ENCODE results near the gene ELP2. TPM values are rescaled to one million over a fixed set of nuclear protein-coding genes. Genes with fewer than 3 reads are reported as not detected.
A peak's percentile ranks its signal among the peaks of the same experiment; 100 is the strongest.

The ELP2 gene
- total RNA-seq, 1 experiment from 2014 or later = 100 TPM

DNA sequence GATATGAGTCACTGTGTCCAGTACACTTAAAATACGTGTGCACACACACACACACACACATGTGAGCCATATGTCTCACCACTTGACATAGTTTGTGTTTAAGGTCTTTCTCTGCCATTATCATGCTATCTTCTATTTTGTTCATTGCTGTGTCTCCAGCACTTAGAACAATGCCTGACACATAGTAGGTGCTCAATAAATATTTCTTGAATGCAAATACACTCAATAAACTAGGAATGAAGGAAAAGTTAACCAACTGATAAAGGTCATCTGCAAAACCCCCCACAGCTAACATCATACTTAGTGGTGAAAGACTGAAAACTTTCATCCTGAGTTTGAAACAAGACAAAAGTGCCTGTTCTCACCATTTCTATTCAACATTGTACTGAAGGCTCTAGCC, 62.0 kb downstream of the ELP2 start:
- no peak overlapping the region for H3K4me3 Mint-ChIP-seq (ENCODE audit: unreplicated experiment)
- no peaks in the 10 kb centered on the region for H3K9me3 Mint-ChIP-seq (ENCODE audit: unreplicated experiment)
- H3K36me3 Mint-ChIP-seq (ENCODE audit: insufficient read depth, unreplicated experiment) = peaks cover 52% of the 10 kb centered on the region
- H3K27me3 Mint-ChIP-seq (ENCODE audit: insufficient read depth, unreplicated experiment) = no peaks in the 10 kb centered on the region
- peak overlapping the region; percentile 42 for H3K27ac Mint-ChIP-seq (ENCODE audit: low read depth, unreplicated experiment)
- H3K4me1 Mint-ChIP-seq (ENCODE audit: insufficient read depth, unreplicated experiment) = peaks cover 42% of the 10 kb centered on the region
- POLR2A ChIA-PET = interaction anchor here (5.6 kb wide), 1 partner anchor 63 kb away, joined by 92 read pairs; the partner anchor contains the start of genes ELP2 and SLC39A6
- TF ChIP-seq, protein P1, sequence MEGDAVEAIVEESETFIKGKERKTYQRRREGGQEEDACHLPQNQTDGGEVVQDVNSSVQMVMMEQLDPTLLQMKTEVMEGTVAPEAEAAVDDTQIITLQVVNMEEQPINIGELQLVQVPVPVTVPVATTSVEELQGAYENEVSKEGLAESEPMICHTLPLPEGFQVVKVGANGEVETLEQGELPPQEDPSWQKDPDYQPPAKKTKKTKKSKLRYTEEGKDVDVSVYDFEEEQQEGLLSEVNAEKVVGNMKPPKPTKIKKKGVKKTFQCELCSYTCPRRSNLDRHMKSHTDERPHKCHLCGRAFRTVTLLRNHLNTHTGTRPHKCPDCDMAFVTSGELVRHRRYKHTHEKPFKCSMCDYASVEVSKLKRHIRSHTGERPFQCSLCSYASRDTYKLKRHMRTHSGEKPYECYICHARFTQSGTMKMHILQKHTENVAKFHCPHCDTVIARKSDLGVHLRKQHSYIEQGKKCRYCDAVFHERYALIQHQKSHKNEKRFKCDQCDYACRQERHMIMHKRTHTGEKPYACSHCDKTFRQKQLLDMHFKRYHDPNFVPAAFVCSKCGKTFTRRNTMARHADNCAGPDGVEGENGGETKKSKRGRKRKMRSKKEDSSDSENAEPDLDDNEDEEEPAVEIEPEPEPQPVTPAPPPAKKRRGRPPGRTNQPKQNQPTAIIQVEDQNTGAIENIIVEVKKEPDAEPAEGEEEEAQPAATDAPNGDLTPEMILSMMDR (IDR thresholded peaks at IDR 0.05; ENCODE audit: unreplicated experiment) = no peak
- intact Hi-C loops (cut with micrococcal nuclease) = no loop called here
- no TSS peak for BruUV-seq (replicated peaks)
- CTCF ChIA-PET = no interaction called here
- no peak for DNase-seq (ENCODE audit: unreplicated experiment)

DNA sequence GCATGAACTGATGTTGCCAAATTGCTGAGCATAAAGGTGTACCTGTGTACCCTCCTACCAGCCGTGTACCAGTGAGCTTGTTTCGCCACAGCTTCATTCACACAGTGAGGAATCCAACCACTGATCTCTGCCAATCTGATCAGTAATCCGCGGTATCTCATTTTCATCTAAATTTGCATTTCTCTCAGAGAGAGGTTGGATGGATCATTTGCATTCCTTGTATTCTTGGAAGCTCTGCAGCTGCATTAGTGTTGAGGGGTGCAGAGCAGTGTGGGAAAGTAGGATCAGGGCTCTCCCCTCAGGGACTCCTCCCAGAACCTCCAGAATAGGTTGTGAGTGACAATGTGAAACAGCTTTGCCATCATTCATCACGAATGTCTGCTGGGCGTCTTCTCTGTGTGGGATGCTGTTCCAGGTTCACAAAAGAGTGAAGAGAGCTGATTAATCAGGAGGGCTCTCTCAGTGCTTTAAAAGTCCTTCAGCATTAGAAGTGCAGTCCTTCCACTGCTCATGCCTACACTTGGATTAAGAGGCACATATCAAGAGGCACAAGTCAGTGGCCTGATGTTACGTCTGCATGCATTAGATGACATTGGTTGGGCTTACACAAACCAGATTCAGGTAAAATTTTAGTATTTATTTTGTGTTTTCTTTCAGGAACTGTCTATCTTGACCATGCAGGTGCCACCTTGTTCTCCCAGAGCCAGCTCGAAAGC, 65.1 kb downstream of the ELP2 start:
- intact Hi-C loops (cut with micrococcal nuclease) = no loop called here
- Mint-ChIP-seq H3K36me3 (ENCODE audit: insufficient read depth, unreplicated experiment) (peaks cover 75% of the 10 kb centered on the region), H3K9me3 (ENCODE audit: unreplicated experiment) (no peaks in the 10 kb centered on the region), H3K4me3 (ENCODE audit: unreplicated experiment) (no peak overlapping the region), H3K27ac (ENCODE audit: low read depth, unreplicated experiment) (peak overlapping the region; percentile 42), H3K27me3 (ENCODE audit: insufficient read depth, unreplicated experiment) (no peaks in the 10 kb centered on the region), H3K4me1 (ENCODE audit: insufficient read depth, unreplicated experiment) (peaks cover 24% of the 10 kb centered on the region)
- DNase-seq (ENCODE audit: unreplicated experiment) = no peak
- TF ChIP-seq, protein P1 (IDR thresholded peaks at IDR 0.05; ENCODE audit: unreplicated experiment) = no peak
- POLR2A ChIA-PET = interaction anchor here (0.6 to 1.3 kb wide), 2 partner anchors 7 to 17 kb away, joined by 3 to 5 read pairs; partner anchors contain the start of gene MOCOS
- CTCF ChIA-PET = interaction anchor here (0.5 kb wide), 1 partner anchor 63 kb away, joined by 3 read pairs; no protein-coding TSS in a partner anchor
- BruUV-seq (replicated peaks) = no TSS peak

DNA sequence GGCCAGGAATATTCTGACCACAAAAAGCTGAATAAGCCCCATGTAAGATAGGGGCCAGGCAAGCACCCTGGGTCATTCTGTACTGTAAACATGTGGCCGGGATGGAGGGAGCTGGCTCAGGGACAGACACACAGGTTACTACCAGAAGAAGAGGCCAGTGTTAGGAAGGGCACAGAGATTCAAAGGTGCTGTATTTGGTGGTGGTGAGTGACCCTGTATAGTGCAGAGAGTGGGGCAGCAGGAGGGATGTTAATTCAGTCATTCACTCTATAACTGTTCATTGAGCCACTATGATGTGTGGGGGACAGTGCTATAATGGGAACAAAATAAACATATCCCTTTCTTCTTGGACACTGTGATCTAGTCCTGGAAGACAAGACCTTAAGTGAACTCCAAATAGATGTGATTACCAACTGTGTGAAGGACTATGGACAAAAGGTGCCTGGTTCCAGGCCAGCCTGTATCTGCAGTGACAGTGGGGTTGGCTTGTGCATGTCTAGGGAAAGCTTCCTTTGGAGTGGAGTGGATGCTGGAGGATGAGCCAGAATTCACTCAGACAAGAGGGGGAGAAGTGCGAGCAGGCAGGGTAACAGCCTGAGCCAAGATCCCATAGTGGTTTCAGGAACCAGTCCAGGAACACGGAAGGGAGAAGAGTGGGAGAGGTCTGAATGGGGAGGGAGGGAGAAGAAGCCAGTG, 65.9 kb downstream of the ELP2 start:
- no peaks in the 10 kb centered on the region for H3K9me3 Mint-ChIP-seq (ENCODE audit: unreplicated experiment)
- POLR2A ChIA-PET = interaction anchor here (0.6 to 1.3 kb wide), 3 partner anchors 8 to 66 kb away, joined by 3 to 5 read pairs (median 3); partner anchors contain the start of genes ELP2 and MOCOS
- peaks cover 77% of the 10 kb centered on the region for H3K36me3 Mint-ChIP-seq (ENCODE audit: insufficient read depth, unreplicated experiment)
- intact Hi-C loops (cut with micrococcal nuclease) = no loop called here
- TF ChIP-seq, protein P1 (IDR thresholded peaks at IDR 0.05; ENCODE audit: unreplicated experiment) = no peak
- no peaks in the 10 kb centered on the region for H3K27me3 Mint-ChIP-seq (ENCODE audit: insufficient read depth, unreplicated experiment)
- CTCF ChIA-PET = no interaction called here
- H3K4me1 Mint-ChIP-seq (ENCODE audit: insufficient read depth, unreplicated experiment) = peaks cover 20% of the 10 kb centered on the region
- no peak for DNase-seq (ENCODE audit: unreplicated experiment)
- peak overlapping the region; percentile 42 for H3K27ac Mint-ChIP-seq (ENCODE audit: low read depth, unreplicated experiment)
- no TSS peak for BruUV-seq (replicated peaks)
- no peak overlapping the region for H3K4me3 Mint-ChIP-seq (ENCODE audit: unreplicated experiment)
